Spinal cord (tissue), 10 donors: ENCODE results near the gene PRSS21. TPM values are rescaled to one million over a fixed set of nuclear protein-coding genes. Genes with fewer than 3 reads are reported as not detected.
A peak's percentile ranks its signal among the peaks of the same experiment; 100 is the strongest.

ENCODE experiments used
- DNase-seq, 6 donors: peaks; one replicate each; pipeline versions ENCODE4 v3.0.0 to v3.0.0-alpha.2; 2013 to 2015; ENCODE audit warnings: low spot score in 6 of 6, low read depth in 4 of 6
- H3K27ac ChIP-seq: one replicate; pipeline ENCODE4 v1.5.1; 2013; ENCODE audit warnings: low read depth, low read length, control low read depth
- H3K27me3 ChIP-seq: one replicate; pipeline ENCODE4 v1.6.1; 2013; ENCODE audit warnings: low read length; ENCODE audit not compliant: control insufficient read depth, insufficient read depth
- H3K36me3 ChIP-seq: one replicate; pipeline ENCODE4 v1.6.1; 2013; ENCODE audit warnings: low read length; ENCODE audit not compliant: control insufficient read depth, insufficient read depth
- H3K4me1 ChIP-seq: one replicate; pipeline ENCODE4 v1.6.1; 2013; ENCODE audit warnings: low read length; ENCODE audit not compliant: control insufficient read depth, insufficient read depth
- H3K4me3 ChIP-seq: one replicate; pipeline ENCODE4 v1.5.1; 2013; ENCODE audit warnings: low read depth, low read length, control low read depth
- H3K9me3 ChIP-seq: one replicate; pipeline ENCODE4 v1.6.1; 2013; ENCODE audit warnings: low read length; ENCODE audit not compliant: control insufficient read depth, insufficient read depth
- WGBS: methylation state at CpG from one replicate; pipeline ENCODE4 v1.1.5; 2013; ENCODE audit warnings: missing lambda C conversion rate; ENCODE audit not compliant: insufficient coverage; 5-methylcytosine and 5-hydroxymethylcytosine counted together
- long read RNA-seq, 4 donors: transcript quantifications; one replicate each; lab custom pipeline, GENCODE V29; 2026
- polyA plus RNA-seq, 2 donors: library from polyadenylated mRNA; unstranded; fragments of 120-200 nt; gene quantifications; one replicate each; pipeline ENCODE4 v1.2.1, GENCODE V29; 2013; ENCODE audit not compliant: insufficient read length in 2 of 2
- total RNA-seq, 2 donors: library from RNA; depleted of rRNA in 1 of 2; stranded (reverse); fragments of 120-200 nt in 1 of 2; fragments of >200 nt in 1 of 2; gene quantifications; one replicate each; pipeline versions ENCODE4 v1.2.3 to v1.2.4, GENCODE V29; 2013 to 2014
- donor health status: healthy.

The PRSS21 gene
- total RNA-seq (under 1 TPM in 1 of 2 donors, not detected in 1; 0.28 TPM), polyA plus RNA-seq (not detected)
- long read RNA-seq, donor 1: 0 reads
- long read RNA-seq, donor 2: 0 reads
- long read RNA-seq, donor 3: 0 reads
- long read RNA-seq, donor 4: 0 reads

- Histone ChIP-seq H3K36me3 (no peaks in the 10 kb centered on the region), H3K27ac (no peak within 1 kb of the TSS), H3K4me1 (no peaks in the 10 kb centered on the region), H3K27me3 (peaks cover 4% of the 10 kb centered on the region), H3K4me3 (no peak within 1 kb of the TSS), H3K9me3 (no peaks in the 10 kb centered on the region)
- 59% methylated on average over 28 of the region's 28 CpGs for WGBS
- no peak for DNase-seq
Measured at GRCh38 chr16:2816751-2817339, at the start of gene PRSS21. TSS of gene PRSS21 (plus strand) at chr16:2817237. CDS start at chr16:2817269, 32 bp downstream.

GRCh38 chr16:2767891-2768290, 49.1 kb upstream of the PRSS21 start:
- no peak for DNase-seq
- Histone ChIP-seq H3K9me3 (no peaks in the 10 kb centered on the region), H3K27ac (no peak overlapping the region), H3K27me3 (no peaks in the 10 kb centered on the region), H3K4me3 (no peak overlapping the region), H3K4me1 (peaks cover 9% of the 10 kb centered on the region), H3K36me3 (peaks cover 98% of the 10 kb centered on the region)
- WGBS: 79% methylated on average over 4 of the region's 14 CpGs

GRCh38 chr16:2768403-2769089, 48.5 kb upstream of the PRSS21 start:
- Histone ChIP-seq H3K4me3 (no peak overlapping the region), H3K36me3 (peaks cover 97% of the 10 kb centered on the region), H3K9me3 (no peaks in the 10 kb centered on the region), H3K27me3 (no peaks in the 10 kb centered on the region), H3K4me1 (peaks cover 9% of the 10 kb centered on the region), H3K27ac (no peak overlapping the region)
- no peak for DNase-seq
- WGBS: 91% methylated on average over 10 of the region's 17 CpGs

- no peak overlapping the region for H3K27ac ChIP-seq
- H3K4me3 ChIP-seq: no peak overlapping the region
- no peak for DNase-seq
- H3K27me3 ChIP-seq: no peaks in the 10 kb centered on the region
- peaks cover 97% of the 10 kb centered on the region for H3K36me3 ChIP-seq
- WGBS: 100% methylated on average over 5 of the region's 11 CpGs
- peaks cover 14% of the 10 kb centered on the region for H3K4me1 ChIP-seq
- H3K9me3 ChIP-seq: no peaks in the 10 kb centered on the region
Measured at GRCh38 chr16:2769100-2769529, 47.9 kb upstream of the PRSS21 start.

- Histone ChIP-seq H3K27me3 (no peaks in the 10 kb centered on the region), H3K36me3 (peaks cover 98% of the 10 kb centered on the region), H3K4me3 (no peak overlapping the region), H3K4me1 (peaks cover 17% of the 10 kb centered on the region), H3K9me3 (no peaks in the 10 kb centered on the region), H3K27ac (no peak overlapping the region)
- 83% methylated on average over 14 of the region's 14 CpGs for WGBS
- DNase-seq: no peak
Measured at GRCh38 chr16:2769675-2770056, 47.4 kb upstream of the PRSS21 start.

- H3K36me3 ChIP-seq: peaks cover 98% of the 10 kb centered on the region
- WGBS: 87% methylated on average over 30 of the region's 32 CpGs
- H3K27me3 ChIP-seq: no peaks in the 10 kb centered on the region
- no peak overlapping the region for H3K4me3 ChIP-seq
- DNase-seq: no peak
- H3K4me1 ChIP-seq: peaks cover 23% of the 10 kb centered on the region
- H3K27ac ChIP-seq: no peak overlapping the region
- H3K9me3 ChIP-seq: no peaks in the 10 kb centered on the region
Measured at GRCh38 chr16:2770057-2770951, 46.7 kb upstream of the PRSS21 start.

GRCh38 chr16:2771496-2772402, 45.3 kb upstream of the PRSS21 start:
- Histone ChIP-seq H3K27ac (no peak overlapping the region), H3K36me3 (peaks cover 87% of the 10 kb centered on the region), H3K4me3 (no peak overlapping the region), H3K27me3 (no peaks in the 10 kb centered on the region), H3K4me1 (peaks cover 36% of the 10 kb centered on the region), H3K9me3 (no peaks in the 10 kb centered on the region)
- peak in 1 of 6 donors; percentile 68 for DNase-seq
- WGBS: 54% methylated on average over 15 of the region's 18 CpGs

- no peak overlapping the region for H3K4me3 ChIP-seq
- H3K9me3 ChIP-seq: no peaks in the 10 kb centered on the region
- H3K4me1 ChIP-seq: peaks cover 42% of the 10 kb centered on the region
- no peaks in the 10 kb centered on the region for H3K27me3 ChIP-seq
- H3K27ac ChIP-seq: peak overlapping the region; percentile 6
- peaks cover 70% of the 10 kb centered on the region for H3K36me3 ChIP-seq
- WGBS: 93% methylated on average over 3 of the region's 12 CpGs
- no peak for DNase-seq
Measured at GRCh38 chr16:2773188-2773968, 43.7 kb upstream of the PRSS21 start.
